ENCODE measurements around the gene AK8. TPM values are rescaled to one million over a fixed set of nuclear protein-coding genes. Genes with fewer than 3 reads are reported as not detected.

AK8 gene
- polyA plus RNA-seq, 1 experiment = 0.53 TPM

DNA sequence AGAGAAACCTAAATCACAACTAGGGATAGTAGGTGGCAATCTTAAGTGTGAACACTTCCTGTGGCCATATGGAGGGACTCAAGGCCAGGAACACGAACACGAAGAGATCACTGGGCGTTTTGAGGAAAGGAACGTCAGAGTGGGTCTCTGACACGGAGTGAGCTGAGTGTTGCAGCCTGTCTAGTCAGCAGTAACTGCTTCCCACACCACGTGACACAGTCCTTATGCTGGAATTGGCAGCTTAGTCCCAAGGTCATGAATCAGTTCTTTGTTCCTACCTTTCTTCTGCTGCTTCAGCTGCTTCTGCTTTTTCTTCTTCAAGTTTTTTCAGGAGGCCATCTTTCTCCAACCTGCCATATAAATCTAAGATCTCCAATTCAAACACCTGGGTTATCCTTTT, 18.8 kb upstream of the AK8 start:
- TF ChIP-seq, protein P1, sequence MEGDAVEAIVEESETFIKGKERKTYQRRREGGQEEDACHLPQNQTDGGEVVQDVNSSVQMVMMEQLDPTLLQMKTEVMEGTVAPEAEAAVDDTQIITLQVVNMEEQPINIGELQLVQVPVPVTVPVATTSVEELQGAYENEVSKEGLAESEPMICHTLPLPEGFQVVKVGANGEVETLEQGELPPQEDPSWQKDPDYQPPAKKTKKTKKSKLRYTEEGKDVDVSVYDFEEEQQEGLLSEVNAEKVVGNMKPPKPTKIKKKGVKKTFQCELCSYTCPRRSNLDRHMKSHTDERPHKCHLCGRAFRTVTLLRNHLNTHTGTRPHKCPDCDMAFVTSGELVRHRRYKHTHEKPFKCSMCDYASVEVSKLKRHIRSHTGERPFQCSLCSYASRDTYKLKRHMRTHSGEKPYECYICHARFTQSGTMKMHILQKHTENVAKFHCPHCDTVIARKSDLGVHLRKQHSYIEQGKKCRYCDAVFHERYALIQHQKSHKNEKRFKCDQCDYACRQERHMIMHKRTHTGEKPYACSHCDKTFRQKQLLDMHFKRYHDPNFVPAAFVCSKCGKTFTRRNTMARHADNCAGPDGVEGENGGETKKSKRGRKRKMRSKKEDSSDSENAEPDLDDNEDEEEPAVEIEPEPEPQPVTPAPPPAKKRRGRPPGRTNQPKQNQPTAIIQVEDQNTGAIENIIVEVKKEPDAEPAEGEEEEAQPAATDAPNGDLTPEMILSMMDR (IDR thresholded peaks at IDR 0.05; ENCODE audit: insufficient read depth, low read depth, low read length) = no peak
- Histone ChIP-seq H3K27me3 (ENCODE audit: control insufficient read depth, insufficient read depth, low read length) (no peaks in the 10 kb centered on the region), H3K4me3 (ENCODE audit: low read depth, low read length) (no peak overlapping the region), H3K36me3 (ENCODE audit: control insufficient read depth, insufficient read depth, low read length) (peaks cover 42% of the 10 kb centered on the region)
- ChIA-PET POLR2A (no interaction called here), CTCF (no interaction called here)
- DNase-seq (ENCODE audit: low read depth) = no peak

GRCh38 chr9:132896264-132896663, 18.2 kb upstream of the AK8 start:
- peaks cover 38% of the 10 kb centered on the region for H3K36me3 ChIP-seq (ENCODE audit: control insufficient read depth, insufficient read depth, low read length)

GRCh38 chr9:132894862-132895835, 17.1 kb upstream of the AK8 start:
- TF ChIP-seq, protein P1 (IDR thresholded peaks at IDR 0.05; ENCODE audit: insufficient read depth, low read depth, low read length) = no peak
- ChIA-PET CTCF (interaction anchor here (1.4 kb wide), 2 partner anchors 10 to 19 kb away, joined by 4 to 5 read pairs; no protein-coding TSS in a partner anchor), POLR2A (no interaction called here)
- H3K27me3 ChIP-seq (ENCODE audit: control insufficient read depth, insufficient read depth, low read length) = no peaks in the 10 kb centered on the region
- no peak for DNase-seq (ENCODE audit: low read depth)
- no peak overlapping the region for H3K4me3 ChIP-seq (ENCODE audit: low read depth, low read length)
- peaks cover 28% of the 10 kb centered on the region for H3K36me3 ChIP-seq (ENCODE audit: control insufficient read depth, insufficient read depth, low read length)

More at GRCh38 chr9:132896264-132896663, 18.2 kb upstream of the AK8 start:
- DNase-seq (ENCODE audit: low read depth) = no peak
- H3K27me3 ChIP-seq (ENCODE audit: control insufficient read depth, insufficient read depth, low read length) = no peaks in the 10 kb centered on the region
- ChIA-PET CTCF (interaction anchor here (0.6 kb wide), 1 partner anchor 21 kb away, joined by 4 read pairs; no protein-coding TSS in a partner anchor), POLR2A (no interaction called here)
- no peak overlapping the region for H3K4me3 ChIP-seq (ENCODE audit: low read depth, low read length)
- TF ChIP-seq, protein P1 (IDR thresholded peaks at IDR 0.05; ENCODE audit: insufficient read depth, low read depth, low read length) = no peak

- POLR2A ChIA-PET = no interaction called here
- peaks cover 25% of the 10 kb centered on the region for H3K36me3 ChIP-seq (ENCODE audit: control insufficient read depth, insufficient read depth, low read length)
Measured at GRCh38 chr9:132894346-132894745, 16.3 kb upstream of the AK8 start.

GRCh38 chr9:132892400-132892799, 14.3 kb upstream of the AK8 start:
- no peak for DNase-seq (ENCODE audit: low read depth)
- TF ChIP-seq, protein P1 (IDR thresholded peaks at IDR 0.05; ENCODE audit: insufficient read depth, low read depth, low read length) = no peak
- Histone ChIP-seq H3K4me3 (ENCODE audit: low read depth, low read length) (no peak overlapping the region), H3K27me3 (ENCODE audit: control insufficient read depth, insufficient read depth, low read length) (no peaks in the 10 kb centered on the region), H3K36me3 (ENCODE audit: control insufficient read depth, insufficient read depth, low read length) (peaks cover 21% of the 10 kb centered on the region)
- POLR2A ChIA-PET = interaction anchor here (0.7 kb wide), 1 partner anchor 24 kb away, joined by 3 read pairs; no protein-coding TSS in a partner anchor
- CTCF ChIA-PET = interaction anchor here (1.0 kb wide), 1 partner anchor 10 kb away, joined by 4 read pairs; no protein-coding TSS in a partner anchor

More at GRCh38 chr9:132894346-132894745, 16.3 kb upstream of the AK8 start:
- TF ChIP-seq, protein P1 (IDR thresholded peaks at IDR 0.05; ENCODE audit: insufficient read depth, low read depth, low read length) = no peak
- no peak for DNase-seq (ENCODE audit: low read depth)
- Histone ChIP-seq H3K4me3 (ENCODE audit: low read depth, low read length) (no peak overlapping the region), H3K27me3 (ENCODE audit: control insufficient read depth, insufficient read depth, low read length) (no peaks in the 10 kb centered on the region)
- CTCF ChIA-PET = interaction anchor here (0.6 to 1.8 kb wide), 3 partner anchors 8 to 20 kb away, joined by 3 to 9 read pairs (median 4); no protein-coding TSS in a partner anchor
